HPDE6-E6E7 (cell line): ENCODE data around the gene PPP1R11.
"Not testable (repeated sequence)": the region's sequence is repeated elsewhere in the genome, so short reads cannot be mapped to it uniquely, and the experiment has no call there.

Experiments used
- DNase-seq: peaks from one replicate; pipeline ENCODE4 v3.0.0; 2011; ENCODE audit warnings: missing footprints; ENCODE audit errors: extremely low spot score

PPP1R11 gene

GRCh38 chr6:30097902-30098768 is 31.1 kb downstream of the PPP1R11 start:
- no peak for DNase-seq

DNA sequence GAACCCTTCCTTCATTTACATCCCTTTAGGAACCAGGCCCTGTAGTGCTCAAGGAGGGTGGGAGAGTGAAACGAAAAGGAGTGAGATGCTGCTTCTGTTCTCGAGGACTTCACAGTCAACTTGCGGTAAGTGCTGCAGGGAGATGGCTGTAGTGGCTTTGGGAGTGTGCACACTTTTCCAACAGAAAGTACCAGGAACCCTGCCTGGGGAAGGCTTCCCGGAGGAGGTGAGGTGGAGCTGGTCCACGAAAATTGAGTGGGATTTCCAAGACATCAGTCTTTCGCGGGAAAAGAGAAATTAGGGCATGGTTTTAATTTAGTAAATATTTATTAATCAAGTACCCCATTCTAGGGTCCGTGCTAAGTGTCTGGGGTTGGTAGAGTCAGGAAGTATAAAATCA is 33.2 kb downstream of the PPP1R11 start:
- DNase-seq, result no peak

GRCh38 chr6:30100585-30101443 is 33.8 kb downstream of the PPP1R11 start:
- peak; percentile 60 for DNase-seq

GRCh38 chr6:30101444-30102413 is 34.7 kb downstream of the PPP1R11 start:
- peak; percentile 90 for DNase-seq

DNA sequence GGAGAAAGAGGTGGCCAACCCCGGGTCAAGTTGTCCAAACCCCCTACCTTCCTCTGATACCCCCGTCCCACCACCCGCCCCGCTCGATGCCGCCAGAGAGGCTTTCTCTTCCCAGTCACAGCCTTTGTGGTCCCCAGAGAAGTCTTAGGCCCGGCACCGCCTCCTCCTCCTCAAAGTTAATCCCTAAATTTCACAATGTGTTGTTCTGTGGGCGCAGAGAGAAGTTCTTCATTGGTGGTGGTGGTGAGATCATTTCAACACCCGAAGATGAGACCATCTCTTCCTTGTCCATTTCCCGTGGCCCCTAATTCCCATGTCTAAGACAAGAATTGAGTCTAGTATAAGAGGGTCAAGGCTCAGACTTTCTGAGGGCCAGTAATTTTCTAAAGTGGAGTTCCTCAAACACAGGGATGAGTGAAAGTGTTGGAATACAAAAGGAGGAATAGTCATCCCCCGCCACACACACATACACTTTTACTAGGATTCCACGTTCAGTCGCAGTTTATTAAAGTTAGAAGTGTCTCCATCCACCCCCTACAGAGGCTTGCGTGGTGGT is 35.5 kb downstream of the PPP1R11 start:
- peak; percentile 20 for DNase-seq

GRCh38 chr6:30102970-30103871 is 36.2 kb downstream of the PPP1R11 start:
- peak; percentile 75 for DNase-seq

- no peak for DNase-seq
Measured at GRCh38 chr6:30103872-30104179, 36.8 kb downstream of the PPP1R11 start.

DNA sequence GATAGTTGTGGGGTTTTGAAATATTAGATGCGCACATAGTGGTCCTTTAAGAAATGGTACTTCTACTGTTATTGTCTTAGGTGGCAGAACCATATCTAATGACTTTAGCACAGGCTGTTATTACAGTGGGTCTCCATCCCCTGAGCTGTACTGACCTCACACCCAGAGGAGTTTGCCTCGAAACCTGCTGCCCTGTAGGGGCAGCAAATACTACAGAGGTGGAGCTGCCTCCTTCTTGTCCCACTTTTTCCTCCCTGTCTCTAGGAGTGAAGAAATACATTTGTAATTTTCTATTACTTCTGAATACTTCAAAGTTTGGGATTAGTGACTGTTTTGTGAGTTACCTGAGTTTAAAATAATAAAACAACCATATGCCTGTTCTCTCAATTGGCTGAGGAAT is 37.7 kb downstream of the PPP1R11 start:
- no peak for DNase-seq

- DNase-seq, result no peak
Measured at GRCh38 chr6:30111266-30111856, 44.4 kb downstream of the PPP1R11 start.

DNA sequence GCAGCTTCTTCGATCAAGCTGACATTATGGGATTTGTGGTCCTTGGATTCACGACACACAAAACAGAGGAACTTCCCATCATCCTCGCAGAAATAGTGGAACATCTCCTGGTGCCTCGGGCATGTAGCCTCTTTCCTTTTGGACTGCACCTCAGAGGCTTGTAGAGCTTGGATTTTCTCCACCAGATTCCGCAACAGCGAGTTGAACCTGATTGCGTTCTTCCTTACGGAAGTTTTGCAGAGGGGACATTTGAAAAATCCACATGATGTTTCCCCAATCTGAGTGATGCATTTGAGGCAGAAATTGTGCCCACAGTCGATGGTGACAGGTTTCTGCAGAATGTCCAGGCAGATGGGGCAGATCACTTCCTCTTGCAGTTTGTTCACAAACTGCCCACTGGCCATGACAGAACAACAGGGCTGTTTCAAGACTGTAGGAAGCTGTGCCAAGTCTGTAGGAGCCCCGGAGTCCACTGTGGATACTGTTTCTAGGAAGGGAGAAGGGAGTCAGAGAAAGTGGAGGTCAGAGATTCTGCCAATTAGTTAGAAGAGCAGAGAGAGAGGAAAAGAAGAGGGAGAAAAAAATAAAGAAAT is 45.5 kb downstream of the PPP1R11 start:
- no peak for DNase-seq

GRCh38 chr6:30113003-30113759 is 46.2 kb downstream of the PPP1R11 start, which contains the start of gene TRIM31:
Gene TRIM31, minus strand, starts transcription at chr6:30113090. Its CDS starts 285 bp downstream, at chr6:30112805.
- DNase-seq, result no peak

DNA sequence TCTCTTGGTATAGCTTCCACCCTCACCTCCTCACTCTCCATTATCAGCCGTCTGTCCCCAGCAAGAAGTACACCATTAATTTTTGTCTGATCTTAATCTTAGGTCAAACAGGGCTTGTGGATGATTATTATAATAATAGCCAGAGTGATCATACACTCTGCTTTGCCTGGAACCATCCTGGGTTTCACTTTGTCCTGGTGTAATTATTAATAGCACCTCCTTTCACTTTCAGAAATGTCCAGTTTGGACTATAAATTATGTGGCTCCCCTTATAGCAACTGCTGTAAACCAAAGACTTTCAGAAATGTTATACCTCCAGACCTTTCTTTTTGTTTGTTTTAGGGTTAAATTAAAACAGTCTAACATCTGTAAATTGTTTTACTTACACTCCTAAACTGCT is 46.8 kb downstream of the PPP1R11 start:
- DNase-seq, result no peak

GRCh38 chr6:30116724-30117123 is 49.7 kb downstream of the PPP1R11 start:
- DNase-seq, result no peak

DNA sequence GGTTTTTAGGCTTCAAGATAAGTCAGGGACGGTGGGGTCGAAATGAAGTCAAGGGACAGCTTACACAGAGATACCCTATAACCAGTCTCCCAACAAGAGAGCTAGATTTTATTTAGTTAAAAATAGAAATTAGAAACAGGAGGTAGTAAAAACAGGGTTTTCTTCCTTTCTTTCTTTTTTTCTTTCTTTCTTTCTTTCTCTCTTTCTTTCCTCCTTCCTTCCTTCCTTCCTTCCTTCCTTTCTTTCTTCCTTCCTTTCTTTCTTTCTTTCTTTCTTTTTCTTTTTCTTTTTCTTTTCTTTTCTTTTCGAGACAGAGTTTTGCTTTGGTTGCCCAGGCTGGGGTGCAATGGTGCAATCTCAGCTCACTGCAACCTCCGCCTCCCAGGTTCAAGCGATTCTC is 51.7 kb downstream of the PPP1R11 start:
- not testable (repeated sequence) for DNase-seq
